Neural crest cell (in vitro differentiated cells): ENCODE data around the gene SNCA. TPM values are rescaled to one million over a fixed set of nuclear protein-coding genes. Genes with fewer than 3 reads are reported as not detected.

Source experiments
- DNase-seq: peaks from one replicate; pipeline ENCODE4 v3.0.0; 2021; ENCODE audit warnings: low read depth, mixed read lengths, low spot score
- H3K27ac Mint-ChIP-seq: one replicate; pipeline ENCODE4 v1.8.0; 2021; ENCODE audit warnings: mild to moderate bottlenecking, mixed read lengths; ENCODE audit not compliant: unreplicated experiment
- H3K27me3 Mint-ChIP-seq: 2 replicates; pipeline ENCODE4 v1.8.0; 2021; ENCODE audit warnings: low read depth, mild to moderate bottlenecking, mixed read lengths
- H3K36me3 Mint-ChIP-seq: 2 replicates; pipeline ENCODE4 v1.8.0; 2021; ENCODE audit warnings: low read depth, mild to moderate bottlenecking, mixed read lengths
- H3K4me1 Mint-ChIP-seq: 2 replicates; pipeline ENCODE4 v1.8.0; 2021; ENCODE audit warnings: mixed read lengths
- H3K4me3 Mint-ChIP-seq: one replicate; pipeline ENCODE4 v1.8.0; 2021; ENCODE audit warnings: mild to moderate bottlenecking, mixed read lengths
- H3K9me3 Mint-ChIP-seq: 2 replicates; pipeline ENCODE4 v1.8.0; 2021; ENCODE audit warnings: mixed read lengths
- total RNA-seq: library from RNA; stranded (reverse); gene quantifications from 2 replicates; pipeline ENCODE4 v1.2.1, GENCODE V29; 2021
- TF ChIP-seq, protein P1 (sequence below): fragments of 200-600 bp; sonication (generic); conservative IDR thresholded peaks from 2 replicates; pipeline ENCODE4 v1.5.0; 2021; ENCODE audit warnings: antibody characterized with exemption, mild to moderate bottlenecking

The SNCA gene
- total RNA-seq, 1 donor from 2014 or later: 29.6 TPM

- no peak overlapping the region for H3K27ac Mint-ChIP-seq
- peaks cover 14% of the 10 kb centered on the region for H3K4me1 Mint-ChIP-seq
- no peak for DNase-seq
- no peaks in the 10 kb centered on the region for H3K9me3 Mint-ChIP-seq
- H3K36me3 Mint-ChIP-seq: no peaks in the 10 kb centered on the region
- no peak overlapping the region for H3K4me3 Mint-ChIP-seq
- TF ChIP-seq, protein P1, sequence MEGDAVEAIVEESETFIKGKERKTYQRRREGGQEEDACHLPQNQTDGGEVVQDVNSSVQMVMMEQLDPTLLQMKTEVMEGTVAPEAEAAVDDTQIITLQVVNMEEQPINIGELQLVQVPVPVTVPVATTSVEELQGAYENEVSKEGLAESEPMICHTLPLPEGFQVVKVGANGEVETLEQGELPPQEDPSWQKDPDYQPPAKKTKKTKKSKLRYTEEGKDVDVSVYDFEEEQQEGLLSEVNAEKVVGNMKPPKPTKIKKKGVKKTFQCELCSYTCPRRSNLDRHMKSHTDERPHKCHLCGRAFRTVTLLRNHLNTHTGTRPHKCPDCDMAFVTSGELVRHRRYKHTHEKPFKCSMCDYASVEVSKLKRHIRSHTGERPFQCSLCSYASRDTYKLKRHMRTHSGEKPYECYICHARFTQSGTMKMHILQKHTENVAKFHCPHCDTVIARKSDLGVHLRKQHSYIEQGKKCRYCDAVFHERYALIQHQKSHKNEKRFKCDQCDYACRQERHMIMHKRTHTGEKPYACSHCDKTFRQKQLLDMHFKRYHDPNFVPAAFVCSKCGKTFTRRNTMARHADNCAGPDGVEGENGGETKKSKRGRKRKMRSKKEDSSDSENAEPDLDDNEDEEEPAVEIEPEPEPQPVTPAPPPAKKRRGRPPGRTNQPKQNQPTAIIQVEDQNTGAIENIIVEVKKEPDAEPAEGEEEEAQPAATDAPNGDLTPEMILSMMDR: no peak
- H3K27me3 Mint-ChIP-seq: no peaks in the 10 kb centered on the region
Observed at GRCh38 chr4:89757154-89757719, 79.7 kb downstream of the SNCA start.

DNA sequence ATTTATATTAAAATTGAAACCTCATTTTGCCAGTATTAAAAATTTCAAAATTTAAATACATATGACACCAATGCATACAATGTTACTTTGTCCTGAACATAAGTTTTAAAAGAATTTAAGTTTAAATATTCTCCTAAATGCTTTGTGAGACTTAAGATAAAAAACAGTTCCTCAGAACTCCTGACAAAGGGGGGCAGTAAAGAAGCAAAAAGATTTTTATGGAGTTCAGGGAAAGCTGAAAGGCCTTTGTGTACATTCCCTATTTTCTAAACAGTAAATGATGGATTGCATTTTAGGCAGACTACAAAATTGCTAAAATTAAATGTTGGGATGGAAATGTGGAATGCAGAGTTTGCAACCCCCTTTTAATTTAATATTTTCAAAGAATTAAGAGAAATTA is 81.7 kb downstream of the SNCA start:
- no peaks in the 10 kb centered on the region for H3K9me3 Mint-ChIP-seq
- no peak for DNase-seq
- H3K27me3 Mint-ChIP-seq: no peaks in the 10 kb centered on the region
- H3K4me1 Mint-ChIP-seq: peaks cover 14% of the 10 kb centered on the region
- H3K27ac Mint-ChIP-seq: no peak overlapping the region
- H3K4me3 Mint-ChIP-seq: no peak overlapping the region
- TF ChIP-seq, protein P1: peak; percentile 39
- H3K36me3 Mint-ChIP-seq: no peaks in the 10 kb centered on the region

DNA sequence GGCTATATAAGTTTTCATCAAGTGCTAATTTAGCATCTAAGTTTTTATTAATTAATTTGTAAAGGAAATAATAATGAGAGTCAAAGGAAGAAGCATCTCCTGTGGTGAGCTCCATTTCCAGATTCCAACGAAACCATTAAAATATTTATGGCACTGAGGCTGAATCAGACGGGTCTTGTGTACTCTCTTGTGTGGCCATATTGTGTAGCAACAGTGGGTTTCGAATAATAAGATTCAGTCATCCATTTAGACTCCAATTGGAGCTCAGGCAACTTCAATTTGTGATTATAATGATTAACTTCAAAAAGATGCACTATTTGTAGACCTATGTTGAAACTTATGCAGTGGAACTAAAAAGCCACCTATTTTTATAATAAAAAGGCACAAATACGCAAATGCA is 82.4 kb downstream of the SNCA start:
- Mint-ChIP-seq H3K27ac (no peak overlapping the region), H3K4me1 (peaks cover 14% of the 10 kb centered on the region), H3K9me3 (no peaks in the 10 kb centered on the region), H3K4me3 (no peak overlapping the region), H3K27me3 (no peaks in the 10 kb centered on the region), H3K36me3 (no peaks in the 10 kb centered on the region)
- TF ChIP-seq, protein P1: no peak
- no peak for DNase-seq

DNA sequence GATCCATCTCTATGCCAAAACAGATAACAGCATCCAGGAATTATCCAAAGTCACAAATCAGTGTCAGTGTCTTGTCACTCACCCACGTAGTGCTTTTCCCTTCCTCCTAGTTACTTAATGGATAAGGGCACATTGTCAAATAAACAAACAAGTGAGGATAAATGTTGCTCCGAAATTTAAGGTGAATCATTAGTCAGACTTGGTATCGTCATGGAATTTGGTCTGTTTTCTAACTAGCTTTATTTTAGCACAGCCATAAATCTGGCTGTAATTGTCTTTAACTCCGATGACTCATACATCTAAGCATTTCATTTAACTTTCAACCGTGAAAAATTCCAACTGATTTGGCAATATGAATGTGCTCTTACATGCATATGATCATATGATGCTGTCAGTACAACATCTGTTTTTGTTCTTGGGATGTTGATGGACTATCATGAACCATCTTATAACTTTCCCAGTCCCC is 83.3 kb downstream of the SNCA start:
- Mint-ChIP-seq H3K27ac (no peak overlapping the region), H3K4me3 (no peak overlapping the region)

GRCh38 chr4:89752932-89753598 is 83.9 kb downstream of the SNCA start:
- no peak for DNase-seq
- no peaks in the 10 kb centered on the region for H3K36me3 Mint-ChIP-seq
- H3K27ac Mint-ChIP-seq: no peak overlapping the region
- H3K4me1 Mint-ChIP-seq: peaks cover 14% of the 10 kb centered on the region
- H3K4me3 Mint-ChIP-seq: no peak overlapping the region
- no peaks in the 10 kb centered on the region for H3K27me3 Mint-ChIP-seq
- TF ChIP-seq, protein P1: no peak
- no peaks in the 10 kb centered on the region for H3K9me3 Mint-ChIP-seq

More for the DNA sequence above, 83.3 kb downstream of the SNCA start:
- Mint-ChIP-seq H3K27me3 (no peaks in the 10 kb centered on the region), H3K36me3 (no peaks in the 10 kb centered on the region), H3K9me3 (no peaks in the 10 kb centered on the region), H3K4me1 (peaks cover 14% of the 10 kb centered on the region)
- TF ChIP-seq, protein P1: no peak
- no peak for DNase-seq
